ENCODE data around the gene LIN37.
"Not testable (repeated sequence)": the region's sequence is repeated elsewhere in the genome, so short reads cannot be mapped to it uniquely, and the experiment has no call there.

Gene LIN37

GRCh38 chr19:35720163-35720524 is 28.2 kb upstream of the LIN37 start:
- no peak for DNase-seq

GRCh38 chr19:35720648-35721047 is 27.7 kb upstream of the LIN37 start:
- no peak for DNase-seq

DNA sequence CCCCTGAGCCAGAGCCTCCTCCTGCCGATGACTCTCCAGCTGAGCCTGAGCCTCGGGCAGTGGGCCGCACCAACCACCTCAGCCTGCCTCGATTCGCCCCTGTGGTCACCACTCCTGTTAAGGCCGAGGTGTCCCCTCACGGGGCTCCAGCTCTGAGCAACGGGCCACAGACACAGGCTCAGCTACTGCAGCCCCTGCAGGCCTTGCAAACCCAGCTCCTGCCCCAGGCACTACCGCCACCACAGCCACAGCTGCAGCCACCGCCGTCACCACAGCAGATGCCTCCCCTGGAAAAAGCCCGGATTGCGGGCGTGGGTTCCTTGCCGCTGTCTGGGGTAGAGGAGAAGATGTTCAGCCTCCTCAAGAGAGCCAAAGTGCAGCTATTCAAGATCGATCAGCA is 27.0 kb upstream of the LIN37 start:
- no peak for DNase-seq

GRCh38 chr19:35722461-35722860 is 25.9 kb upstream of the LIN37 start:
- DNase-seq: no peak

- DNase-seq: no peak
Observed at GRCh38 chr19:35722897-35723296, 25.5 kb upstream of the LIN37 start.

GRCh38 chr19:35723671-35724070 is 24.7 kb upstream of the LIN37 start:
- DNase-seq: no peak

DNA sequence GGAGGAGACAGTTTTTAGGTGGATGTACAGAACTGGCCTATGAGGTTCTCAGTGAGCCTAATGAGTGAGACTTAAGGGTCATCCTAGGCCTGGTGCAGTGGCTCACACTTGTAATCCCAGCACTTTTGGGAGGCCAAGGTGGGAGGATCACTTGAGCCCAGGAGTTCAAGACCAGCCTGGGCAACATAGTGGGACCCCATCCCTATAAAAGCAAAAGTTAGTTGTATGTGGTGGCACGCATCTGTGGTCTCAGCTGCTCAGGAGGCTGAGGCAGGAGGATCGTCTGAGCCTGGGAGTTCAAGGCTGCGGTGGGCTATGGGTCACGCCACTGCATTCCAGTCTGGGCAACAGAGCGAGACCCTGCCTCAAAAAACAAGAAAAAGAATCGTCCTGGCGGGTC is 24.2 kb upstream of the LIN37 start:
- DNase-seq: not testable (repeated sequence)

- no peak for DNase-seq
Observed at GRCh38 chr19:35724560-35724959, 23.8 kb upstream of the LIN37 start.

GRCh38 chr19:35725216-35725861 is 23.0 kb upstream of the LIN37 start:
- no peak for DNase-seq

DNA sequence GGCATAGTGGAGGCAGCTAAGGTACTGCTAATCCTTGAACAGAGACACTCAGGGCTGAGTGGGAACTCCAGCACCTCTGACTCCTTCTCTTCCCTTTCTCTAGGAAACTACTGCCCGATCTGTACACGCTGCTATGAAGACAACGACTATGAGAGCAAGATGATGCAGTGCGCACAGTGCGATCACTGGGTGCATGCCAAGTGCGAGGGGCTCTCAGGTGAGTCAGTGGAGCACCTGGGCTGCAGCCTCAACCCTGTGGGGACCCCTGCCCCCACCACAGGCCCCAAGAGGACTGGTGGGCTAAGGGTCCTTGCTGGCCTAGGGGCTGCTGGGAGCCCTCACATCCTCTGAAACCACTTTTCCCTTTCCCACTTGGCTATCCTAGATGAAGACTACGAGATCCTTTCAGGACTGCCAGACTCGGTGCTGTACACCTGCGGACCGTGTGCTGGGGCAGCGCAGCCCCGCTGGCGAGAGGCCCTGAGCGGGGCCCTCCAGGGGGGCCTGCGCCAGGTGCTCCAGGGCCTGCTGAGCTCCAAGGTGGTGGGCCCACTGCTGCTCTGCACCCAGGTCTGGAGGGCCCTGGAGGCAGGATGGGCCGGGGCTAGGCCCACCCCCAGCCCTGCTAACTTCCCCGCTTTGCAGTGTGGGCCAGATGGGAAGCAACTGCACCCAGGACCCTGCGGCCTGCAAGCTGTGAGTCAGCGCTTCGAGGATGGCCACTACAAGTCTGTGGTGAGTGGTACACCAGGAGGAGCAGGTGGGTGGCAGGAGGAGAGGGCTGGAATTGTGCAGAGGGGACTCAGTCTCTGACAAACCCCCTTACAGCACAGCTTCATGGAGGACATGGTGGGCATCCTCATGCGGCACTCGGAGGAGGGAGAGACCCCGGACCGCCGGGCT is 21.1 kb upstream of the LIN37 start:
- no peak for DNase-seq

- no peak for DNase-seq
Observed at GRCh38 chr19:35727956-35728706, 20.2 kb upstream of the LIN37 start.

DNA sequence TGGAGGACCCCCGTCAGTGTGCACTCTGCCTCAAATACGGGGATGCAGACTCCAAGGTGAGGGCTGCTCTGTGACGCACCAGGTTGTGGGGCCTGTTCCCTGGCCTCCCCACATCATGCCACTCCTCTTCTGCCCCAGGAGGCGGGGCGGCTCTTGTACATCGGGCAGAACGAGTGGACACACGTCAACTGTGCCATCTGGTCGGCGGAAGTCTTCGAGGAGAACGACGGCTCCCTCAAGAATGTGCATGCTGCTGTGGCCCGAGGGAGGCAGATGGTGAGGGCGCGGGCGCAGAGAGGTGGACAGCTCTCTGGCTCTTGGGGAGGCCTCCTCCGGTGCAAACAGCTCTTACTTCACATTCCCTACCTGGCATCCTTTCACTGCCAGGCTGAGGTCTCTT is 19.4 kb upstream of the LIN37 start:
- DNase-seq: no peak

DNA sequence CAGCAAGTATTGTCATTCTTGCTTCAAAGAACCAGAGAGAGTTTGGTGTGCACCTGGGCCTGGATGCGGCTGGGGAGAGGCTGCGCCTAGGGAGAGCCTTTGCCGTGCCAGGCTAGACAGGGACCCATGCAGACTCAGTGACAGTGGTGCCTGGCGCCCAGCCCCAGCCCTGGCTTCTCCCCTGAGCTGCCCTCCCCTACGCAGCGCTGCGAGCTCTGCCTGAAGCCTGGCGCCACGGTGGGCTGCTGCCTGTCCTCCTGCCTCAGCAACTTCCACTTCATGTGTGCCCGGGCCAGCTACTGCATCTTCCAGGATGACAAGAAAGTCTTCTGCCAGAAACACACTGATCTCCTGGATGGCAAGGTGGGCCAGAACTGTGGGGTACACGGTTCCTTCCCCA is 18.6 kb upstream of the LIN37 start:
- DNase-seq: no peak

GRCh38 chr19:35730326-35730725 is 18.1 kb upstream of the LIN37 start:
- DNase-seq: no peak

GRCh38 chr19:35731353-35731752 is 17.0 kb upstream of the LIN37 start:
- DNase-seq: no peak

DNA sequence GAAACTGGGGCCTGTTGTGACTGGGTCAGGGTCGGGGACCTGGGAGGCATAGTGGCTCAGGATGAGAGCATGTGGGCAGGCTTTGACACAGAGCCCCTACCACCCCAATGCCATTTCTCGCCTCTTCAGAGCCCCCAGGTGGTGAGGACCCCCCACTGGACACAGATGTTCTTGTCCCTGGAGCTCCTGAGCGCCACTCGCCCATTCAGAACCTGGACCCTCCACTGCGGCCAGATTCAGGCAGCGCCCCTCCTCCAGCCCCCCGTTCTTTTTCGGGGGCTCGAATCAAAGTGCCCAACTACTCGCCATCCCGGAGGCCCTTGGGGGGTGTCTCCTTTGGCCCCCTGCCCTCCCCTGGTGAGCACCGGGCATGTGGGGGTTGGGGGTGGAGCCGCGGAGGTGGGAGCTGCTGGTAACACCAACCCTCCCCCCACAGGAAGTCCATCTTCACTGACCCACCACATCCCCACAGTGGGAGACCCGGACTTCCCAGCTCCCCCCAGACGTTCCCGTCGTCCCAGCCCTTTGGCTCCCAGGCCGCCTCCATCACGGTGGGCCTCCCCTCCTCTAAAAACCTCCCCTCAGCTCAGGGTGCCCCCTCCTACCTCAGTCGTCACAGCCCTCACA is 16.5 kb upstream of the LIN37 start:
- no peak for DNase-seq

DNA sequence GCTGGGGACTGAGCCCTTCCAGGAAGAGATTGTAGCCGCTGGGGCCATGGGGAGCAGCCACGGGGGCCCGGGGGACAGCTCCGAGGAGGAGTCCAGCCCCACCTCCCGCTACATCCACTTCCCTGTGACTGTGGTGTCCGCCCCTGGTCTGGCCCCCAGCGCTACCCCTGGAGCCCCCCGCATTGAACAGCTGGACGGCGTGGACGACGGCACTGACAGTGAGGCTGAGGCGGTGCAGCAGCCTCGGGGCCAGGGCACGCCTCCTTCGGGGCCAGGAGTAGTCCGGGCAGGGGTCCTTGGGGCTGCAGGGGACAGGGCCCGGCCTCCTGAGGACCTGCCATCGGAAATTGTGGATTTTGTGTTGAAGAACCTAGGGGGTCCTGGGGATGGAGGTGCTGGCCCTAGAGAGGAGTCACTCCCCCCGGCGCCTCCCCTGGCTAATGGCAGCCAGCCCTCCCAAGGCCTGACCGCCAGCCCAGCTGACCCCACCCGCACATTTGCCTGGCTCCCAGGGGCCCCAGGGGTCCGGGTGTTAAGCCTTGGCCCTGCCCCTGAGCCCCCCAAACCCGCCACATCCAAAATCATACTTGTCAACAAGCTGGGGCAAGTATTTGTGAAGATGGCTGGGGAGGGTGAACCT is 15.7 kb upstream of the LIN37 start:
- DNase-seq: no peak

DNA sequence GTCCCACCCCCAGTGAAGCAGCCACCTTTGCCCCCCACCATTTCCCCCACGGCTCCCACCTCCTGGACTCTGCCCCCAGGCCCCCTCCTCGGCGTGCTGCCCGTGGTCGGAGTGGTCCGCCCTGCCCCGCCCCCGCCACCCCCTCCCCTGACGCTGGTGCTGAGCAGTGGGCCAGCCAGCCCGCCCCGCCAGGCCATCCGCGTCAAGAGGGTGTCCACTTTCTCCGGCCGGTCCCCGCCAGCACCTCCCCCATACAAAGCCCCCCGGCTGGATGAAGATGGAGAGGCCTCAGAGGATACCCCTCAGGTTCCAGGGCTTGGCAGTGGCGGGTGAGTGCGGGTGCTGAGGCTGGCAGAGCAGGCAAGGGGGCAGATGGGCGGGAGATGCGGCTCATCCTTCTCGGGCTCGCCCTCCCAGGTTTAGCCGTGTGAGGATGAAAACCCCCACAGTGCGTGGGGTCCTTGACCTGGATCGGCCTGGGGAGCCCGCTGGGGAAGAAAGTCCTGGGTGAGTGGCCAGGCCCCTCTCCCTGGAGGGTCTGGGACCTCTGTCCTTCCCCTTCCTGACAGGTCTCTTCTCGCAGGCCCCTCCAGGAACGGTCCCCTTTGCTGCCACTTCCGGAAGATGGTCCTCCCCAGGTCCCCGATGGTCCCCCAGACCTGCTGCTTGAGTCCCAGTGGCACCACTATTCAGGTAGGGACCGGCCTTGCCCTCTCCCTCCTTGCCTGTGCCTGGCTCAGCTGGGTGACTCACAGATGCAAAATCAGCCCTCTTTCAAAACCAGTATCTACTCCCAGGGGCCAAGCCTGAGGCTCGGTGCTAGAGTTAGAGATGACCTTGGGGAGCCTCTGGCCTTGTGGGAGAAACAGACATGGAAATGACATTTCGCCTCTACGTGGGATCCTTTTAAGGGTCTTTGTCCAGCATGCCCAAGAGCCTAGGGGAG is 14.9 kb upstream of the LIN37 start:
- no peak for DNase-seq

DNA sequence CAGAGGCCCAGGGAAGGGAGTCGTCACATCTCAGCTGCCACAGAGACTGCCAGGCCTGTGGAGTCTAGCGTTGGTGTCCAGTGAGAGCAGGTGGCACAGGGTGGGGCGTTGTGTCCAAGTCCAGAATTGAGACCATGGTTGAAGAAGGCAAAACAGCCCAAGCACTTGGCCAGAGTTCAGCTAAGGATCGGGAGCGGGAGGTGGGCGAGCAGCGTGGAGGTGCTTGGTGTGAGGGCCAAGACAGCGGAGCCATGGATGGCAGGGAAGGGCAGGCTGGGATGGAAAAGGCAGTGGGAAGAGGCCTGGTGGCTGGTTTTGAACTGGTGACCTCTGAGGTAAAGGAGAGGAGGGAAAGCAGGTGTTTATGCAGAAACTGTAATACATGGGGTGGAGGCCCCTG is 14.1 kb upstream of the LIN37 start:
- DNase-seq: no peak

DNA sequence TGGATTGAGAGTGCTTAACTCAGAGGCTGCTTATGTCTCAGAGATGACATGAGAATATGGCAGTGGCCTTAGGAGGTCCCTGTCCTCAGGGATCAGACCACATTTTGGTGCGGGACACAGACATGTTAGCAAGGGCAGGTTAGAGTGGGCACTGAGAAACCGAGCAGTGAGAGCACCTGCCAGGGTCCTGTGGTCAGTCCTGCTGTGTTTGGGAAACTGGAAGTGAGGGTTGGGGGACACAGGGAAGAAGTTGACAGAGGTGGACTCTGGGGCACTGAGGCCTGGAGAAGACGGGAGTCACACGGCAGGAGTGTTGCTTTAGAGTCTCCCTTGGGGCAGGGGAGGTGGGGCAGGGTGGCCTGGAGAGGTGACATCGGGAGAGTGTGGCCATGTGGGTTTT is 13.5 kb upstream of the LIN37 start:
- no peak for DNase-seq

Measured in activated T-cell treated with anti-CD3 and anti-CD28 coated beads, Interleukin-2, amount 50 U/mL, for 1 hour (primary cell).